GM23248 (cell line): ENCODE results near the gene CRYGD.

ENCODE experiments used
- EZH2 ChIP-seq: fragments of 200-600 bp; sonication (generic); IDR thresholded peaks from 2 replicates; pipeline ENCODE4 v1.6.1; 2018; ENCODE audit warnings: antibody characterized with exemption, mild to moderate bottlenecking; ENCODE audit not compliant: insufficient read depth, poor library complexity, severe bottlenecking
- EZH2phosphoT487 ChIP-seq: fragments of 200-600 bp; sonication (generic); IDR thresholded peaks from 2 replicates; pipeline ENCODE4 v1.6.1; 2018; ENCODE audit warnings: antibody characterized with exemption, moderate library complexity, mild to moderate bottlenecking, low read depth; ENCODE audit not compliant: insufficient read depth

- TF ChIP-seq EZH2phosphoT487 (no peak), EZH2 (no peak)
Observed at GRCh38 chr2:208147008-208147407, 22.7 kb upstream of the CRYGD start.
